Panc1 (cell line): Measurements from ENCODE around the gene SYF2. TPM values are rescaled to one million over a fixed set of nuclear protein-coding genes. Genes with fewer than 3 reads are reported as not detected.

Experiments
- ATAC-seq: fragments of 200-7000 bp; cut with Tn5 transposase; 2 replicates; pipeline ENCODE4 v1.9.1; 2020; ENCODE audit warnings: mild to moderate bottlenecking, moderate library complexity
- BruUV-seq: library from RNA; stranded (reverse); fragments of 400-500 nt; replicated peaks from 2 replicates; lab custom pipeline; 2021; lab: Mats Ljungman, UMichigan
- CTCF ChIA-PET: fragments of 300-600 bp; sonication (Branson Sonifier 250); formaldehyde crosslinking; loops from one replicate; lab custom pipeline; 2022; ENCODE audit warnings: antibody characterized with exemption; lab: Charles Lee
- POLR2A ChIA-PET: fragments of 300-600 bp; sonication (Branson Sonifier 250); formaldehyde crosslinking; loops from one replicate; lab custom pipeline; 2022; ENCODE audit warnings: antibody characterized with exemption; lab: Charles Lee
- DNase-seq: peaks from one replicate; pipeline ENCODE4 v3.0.0-alpha.2; 2010; ENCODE audit warnings: low read depth, low spot score
- H3K27ac ChIP-seq: 2 replicates; pipeline ENCODE4 v1.5.1; 2011; ENCODE audit warnings: mild to moderate bottlenecking, low read length, inconsistent platforms
- H3K27me3 ChIP-seq: fragments of 200-500 bp; sonication (Bioruptor generic); 2 replicates; pipeline ENCODE4 v1.6.0; 2014; ENCODE audit warnings: low read length, inconsistent platforms; ENCODE audit not compliant: control insufficient read depth, insufficient read depth
- H3K36me3 ChIP-seq: fragments of 200-500 bp; sonication (Bioruptor generic); 2 replicates; pipeline ENCODE4 v1.5.1; 2014; ENCODE audit warnings: inconsistent platforms, mild to moderate bottlenecking, low read length, moderate library complexity; ENCODE audit not compliant: control insufficient read depth, insufficient read depth
- H3K4me1 ChIP-seq: 2 replicates; pipeline ENCODE4 v1.5.1; 2011; ENCODE audit warnings: inconsistent platforms, mild to moderate bottlenecking, low read length, moderate library complexity; ENCODE audit not compliant: control insufficient read depth, insufficient read depth
- H3K4me3 ChIP-seq, 2 experiments: 2 replicates each; pipeline ENCODE4 v1.5.1; 2011 to 2012; ENCODE audit warnings: low read depth in 2 of 2, low read length in 2 of 2, mild to moderate bottlenecking in 2 of 2, inconsistent platforms in 1 of 2, moderate library complexity in 1 of 2
- H3K9me3 ChIP-seq: fragments of 200-500 bp; sonication (Bioruptor generic); 2 replicates; pipeline ENCODE4 v1.5.1; 2014; ENCODE audit warnings: low read depth, mild to moderate bottlenecking, inconsistent platforms, low read length, moderate library complexity; ENCODE audit not compliant: control insufficient read depth, insufficient read depth
- CTCF ChIP-seq: fragments of 450-650 bp; IDR thresholded peaks from 2 replicates; pipeline ENCODE4 v1.5.1; 2017; ENCODE audit warnings: mild to moderate bottlenecking
- POLR2AphosphoS5 ChIP-seq: IDR thresholded peaks from 2 replicates; pipeline ENCODE4 v1.6.1; 2012; ENCODE audit warnings: mild to moderate bottlenecking, low read depth, low read length, moderate library complexity
- REST ChIP-seq, 2 experiments: IDR thresholded peaks; 2 replicates each; pipeline ENCODE4 v1.6.1; 2011 to 2012; ENCODE audit warnings: low read depth in 2 of 2, control low read depth in 1 of 2, low read length in 1 of 2, mild to moderate bottlenecking in 1 of 2, moderate library complexity in 1 of 2; ENCODE audit not compliant: insufficient read depth in 1 of 2
- SIN3A ChIP-seq: IDR thresholded peaks from 2 replicates; pipeline ENCODE4 v1.6.1; 2012; ENCODE audit warnings: low read depth, mild to moderate bottlenecking, low read length, moderate library complexity, borderline replicate concordance; ENCODE audit not compliant: insufficient read depth
- TCF7L2 ChIP-seq: IDR thresholded peaks from 2 replicates; pipeline ENCODE4 v1.6.1; 2011; ENCODE audit warnings: mild to moderate bottlenecking, low read depth, low read length, inconsistent platforms
- in situ Hi-C: cut with HindIII; loops from 2 replicates; pipeline ENCODE4 v1.10.0; 2016; ENCODE audit warnings: low sequenced_read_pairs, low pct_unique_long_range_greater_than_20kb
- intact Hi-C: fragments of 100-400 bp; cut with micrococcal nuclease; formaldehyde crosslinking; loops from one replicate; pipeline ENCODE4 v1.10.0; 2022; ENCODE audit not compliant: unreplicated experiment
- total RNA-seq: library from RNA; stranded (reverse); gene quantifications from one replicate; pipeline ENCODE4 v1.2.1, GENCODE V29; 2021; ENCODE audit not compliant: unreplicated experiment

SYF2 gene
- total RNA-seq, 1 experiment from 2014 or later = 28.9 TPM

GRCh38 chr1:25212725-25213124 is 19.6 kb downstream of the SYF2 start:
- CTCF ChIA-PET = interaction anchor here (0.7 kb wide), 1 partner anchor 295 kb away, joined by 4 read pairs; no protein-coding TSS in a partner anchor
- Histone ChIP-seq H3K27me3 (no peaks in the 10 kb centered on the region), H3K9me3 (no peaks in the 10 kb centered on the region), H3K36me3 (no peaks in the 10 kb centered on the region), H3K4me1 (no peaks in the 10 kb centered on the region), H3K4me3 (no peak overlapping the region), H3K27ac (no peak overlapping the region)
- no TSS peak for BruUV-seq
- DNase-seq = no peak
- intact Hi-C loops = no loop called here
- POLR2A ChIA-PET = no interaction called here
- in situ Hi-C loops = no loop called here
- no peak for ATAC-seq
- TF ChIP-seq REST (IDR thresholded peaks at IDR 0.05; ENCODE audit: insufficient read depth in 1 of 2, low read depth in 2 of 2, low read length in 1 of 2) (no peak), CTCF (no peak)

- intact Hi-C loops (no loop called here), in situ Hi-C loops (no loop called here)
- POLR2A ChIA-PET = no interaction called here
- BruUV-seq = no TSS peak
- H3K27ac ChIP-seq = no peak overlapping the region
- H3K4me3 ChIP-seq = no peak overlapping the region
- no peaks in the 10 kb centered on the region for H3K9me3 ChIP-seq
- CTCF ChIA-PET = interaction anchor here (0.9 kb wide), 1 partner anchor 362 kb away, joined by 21 read pairs; no protein-coding TSS in a partner anchor
- no peaks in the 10 kb centered on the region for H3K27me3 ChIP-seq
- ATAC-seq (no peak), DNase-seq (no peak)
- no peaks in the 10 kb centered on the region for H3K36me3 ChIP-seq
- TF ChIP-seq TCF7L2 (no peak), POLR2AphosphoS5 (no peak), REST (IDR thresholded peaks at IDR 0.05; ENCODE audit: insufficient read depth in 1 of 2, low read depth in 2 of 2, low read length in 1 of 2) (no peak), SIN3A (no peak), CTCF (no peak)
- no peaks in the 10 kb centered on the region for H3K4me1 ChIP-seq
Observed at GRCh38 chr1:25210728-25211127, 21.6 kb downstream of the SYF2 start.
